ENCODE results near the gene ABI3BP.

DNA sequence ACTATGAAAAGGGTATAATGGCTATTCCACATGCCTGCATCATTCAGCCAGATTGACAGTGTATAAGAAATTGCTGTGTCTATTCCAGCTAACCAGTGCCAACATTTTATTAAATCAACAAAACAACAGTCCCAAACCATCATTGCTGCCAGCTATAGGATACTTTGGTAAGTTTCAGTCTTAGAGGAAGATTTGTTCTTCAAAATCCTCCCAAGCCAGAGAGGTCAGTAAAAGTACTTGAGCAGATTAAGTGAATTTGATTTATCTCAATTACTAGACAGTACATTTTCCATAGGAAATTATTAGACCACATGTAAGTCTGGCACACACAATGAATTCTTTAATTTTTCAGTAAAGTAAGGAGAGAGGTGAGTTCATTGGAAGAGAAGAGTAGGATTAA lies 233.3 kb downstream of the ABI3BP start:
- TF ChIP-seq, protein P1, sequence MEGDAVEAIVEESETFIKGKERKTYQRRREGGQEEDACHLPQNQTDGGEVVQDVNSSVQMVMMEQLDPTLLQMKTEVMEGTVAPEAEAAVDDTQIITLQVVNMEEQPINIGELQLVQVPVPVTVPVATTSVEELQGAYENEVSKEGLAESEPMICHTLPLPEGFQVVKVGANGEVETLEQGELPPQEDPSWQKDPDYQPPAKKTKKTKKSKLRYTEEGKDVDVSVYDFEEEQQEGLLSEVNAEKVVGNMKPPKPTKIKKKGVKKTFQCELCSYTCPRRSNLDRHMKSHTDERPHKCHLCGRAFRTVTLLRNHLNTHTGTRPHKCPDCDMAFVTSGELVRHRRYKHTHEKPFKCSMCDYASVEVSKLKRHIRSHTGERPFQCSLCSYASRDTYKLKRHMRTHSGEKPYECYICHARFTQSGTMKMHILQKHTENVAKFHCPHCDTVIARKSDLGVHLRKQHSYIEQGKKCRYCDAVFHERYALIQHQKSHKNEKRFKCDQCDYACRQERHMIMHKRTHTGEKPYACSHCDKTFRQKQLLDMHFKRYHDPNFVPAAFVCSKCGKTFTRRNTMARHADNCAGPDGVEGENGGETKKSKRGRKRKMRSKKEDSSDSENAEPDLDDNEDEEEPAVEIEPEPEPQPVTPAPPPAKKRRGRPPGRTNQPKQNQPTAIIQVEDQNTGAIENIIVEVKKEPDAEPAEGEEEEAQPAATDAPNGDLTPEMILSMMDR (IDR thresholded peaks at IDR 0.05): no peak
- TF ChIP-seq POLR2A (IDR thresholded peaks at IDR 0.05): no peak
